Fibroblast of lung (primary cell): Measurements from ENCODE around the gene CHN1. TPM values are rescaled to one million over a fixed set of nuclear protein-coding genes. Genes with fewer than 3 reads are reported as not detected.

Experiments
- DNase-seq, 2 donors: peaks; one replicate each; pipeline versions ENCODE4 v3.0.0 to v3.0.0-alpha.2; 2010; ENCODE audit warnings: low read depth in 2 of 2
- H2AFZ ChIP-seq: 2 replicates; pipeline ENCODE4 v1.5.1; 2012; ENCODE audit warnings: low read length, control low read depth, inconsistent platforms
- H3K27ac ChIP-seq: 2 replicates; pipeline ENCODE4 v1.5.1; 2011; ENCODE audit warnings: low read length, control low read depth; ENCODE audit not compliant: insufficient read depth
- H3K27me3 ChIP-seq: 2 replicates; pipeline ENCODE4 v1.5.1; 2011; ENCODE audit warnings: mild to moderate bottlenecking, low read length; ENCODE audit not compliant: control insufficient read depth, insufficient read depth
- H3K36me3 ChIP-seq: 2 replicates; pipeline ENCODE4 v1.5.1; 2011; ENCODE audit warnings: low read length; ENCODE audit not compliant: control insufficient read depth, insufficient read depth
- H3K4me1 ChIP-seq: 2 replicates; pipeline ENCODE4 v1.5.1; 2011; ENCODE audit warnings: low read length; ENCODE audit not compliant: control insufficient read depth, insufficient read depth; ENCODE audit errors: extremely low read depth
- H3K4me2 ChIP-seq: 2 replicates; pipeline ENCODE4 v1.5.1; 2011; ENCODE audit warnings: low read length, control low read depth; ENCODE audit not compliant: insufficient read depth; ENCODE audit errors: extremely low read depth
- H3K4me3 ChIP-seq, 4 experiments: fragments of 200-600 bp in 1 of 4; sonication (generic) in 1 of 4; replicated peaks in 1 of 4; 2 replicates each; pipeline ENCODE4 v1.5.1; 2011 to 2016; ENCODE audit warnings: low read length in 4 of 4, low read depth in 3 of 4, mild to moderate bottlenecking in 3 of 4, control low read depth in 2 of 4, inconsistent platforms in 1 of 4, mixed read lengths in 1 of 4; ENCODE audit not compliant: insufficient read depth in 1 of 4; ENCODE audit errors: control extremely low read depth in 1 of 4
- H3K79me2 ChIP-seq: 2 replicates; pipeline ENCODE4 v1.5.1; 2012; ENCODE audit warnings: mild to moderate bottlenecking, low read length, inconsistent platforms; ENCODE audit not compliant: control insufficient read depth, insufficient read depth
- H3K9ac ChIP-seq: 2 replicates; pipeline ENCODE4 v1.5.1; 2011; ENCODE audit warnings: mild to moderate bottlenecking, low read length, control low read depth; ENCODE audit not compliant: insufficient read depth
- H3K9me3 ChIP-seq: 2 replicates; pipeline ENCODE4 v1.5.1; 2012; ENCODE audit warnings: low read depth, low read length; ENCODE audit not compliant: control insufficient read depth, insufficient read depth
- H4K20me1 ChIP-seq: 2 replicates; pipeline ENCODE4 v1.5.1; 2011; ENCODE audit warnings: low read length; ENCODE audit not compliant: control insufficient read depth, insufficient read depth; ENCODE audit errors: extremely low read depth
- CTCF ChIP-seq, 2 donors: IDR thresholded peaks in 1 of 2; conservative IDR thresholded peaks in 1 of 2; 1 replicate in 1 of 2; 2 replicates in 1 of 2; pipeline ENCODE4 v1.5.1; 2011 to 2012; ENCODE audit warnings: low read length in 2 of 2, control low read depth in 1 of 2, inconsistent platforms in 1 of 2, low read depth in 1 of 2, mild to moderate bottlenecking in 1 of 2
- EZH2 ChIP-seq: IDR thresholded peaks from 2 replicates; pipeline ENCODE4 v1.5.1; 2012; ENCODE audit warnings: low read length, control low read depth, mild to moderate bottlenecking; ENCODE audit errors: missing control alignments
- polyA plus RNA-seq, 2 donors: library from polyadenylated mRNA; depleted of rRNA in 1 of 2; stranded (reverse) in 1 of 2; unstranded in 1 of 2; fragments of >200 nt; gene quantifications; 2 replicates each; pipeline ENCODE4 v1.2.1, GENCODE V29; 2011 to 2012; ENCODE audit warnings: missing spikeins in 1 of 2
- total RNA-seq: library from RNA; depleted of rRNA; stranded (reverse); fragments of >200 nt; gene quantifications from 2 replicates; pipeline ENCODE4 v1.2.1, GENCODE V29; 2014

The CHN1 gene
- total and polyA plus RNA-seq, 2 donors (not counting 1 experiment from before 2014, with no cell fraction given): 203 to 904 TPM

- no peaks in the 10 kb centered on the region for H3K36me3 ChIP-seq
- H3K9ac ChIP-seq: no peak overlapping the region
- H3K4me1 ChIP-seq: no peaks in the 10 kb centered on the region
- DNase-seq: peak; percentile 59 to 85
- H3K4me3 ChIP-seq: no peak overlapping the region
- H3K9me3 ChIP-seq: no peaks in the 10 kb centered on the region
- no peak overlapping the region for H3K27ac ChIP-seq
- TF ChIP-seq EZH2 (no peak), CTCF (conservative IDR thresholded peaks at IDR 0.05 in 1 of 2, IDR thresholded peaks at IDR 0.05 in 1 of 2; ENCODE audit: low read depth in 1 of 2, low read length in 2 of 2) (no peak)
- no peaks in the 10 kb centered on the region for H3K27me3 ChIP-seq
- no peaks in the 10 kb centered on the region for H4K20me1 ChIP-seq
- H3K79me2 ChIP-seq: no peaks in the 10 kb centered on the region
- no peak overlapping the region for H3K4me2 ChIP-seq
- H2AFZ ChIP-seq: no peak overlapping the region
These were observed 117.0 kb downstream of the CHN1 start for GRCh38 chr2:174888146-174888545.

GRCh38 chr2:174882416-174882815, 122.8 kb downstream of the CHN1 start:
- Histone ChIP-seq H3K79me2 (no peaks in the 10 kb centered on the region), H3K4me3 (no peak overlapping the region), H3K9me3 (no peaks in the 10 kb centered on the region), H3K27me3 (no peaks in the 10 kb centered on the region), H4K20me1 (no peaks in the 10 kb centered on the region), H3K4me1 (peaks cover 2% of the 10 kb centered on the region), H3K36me3 (no peaks in the 10 kb centered on the region), H3K27ac (no peak overlapping the region), H3K9ac (no peak overlapping the region), H2AFZ (no peak overlapping the region), H3K4me2 (peak overlapping the region; percentile 36)
- no peak for DNase-seq
- TF ChIP-seq CTCF (conservative IDR thresholded peaks at IDR 0.05 in 1 of 2, IDR thresholded peaks at IDR 0.05 in 1 of 2; ENCODE audit: low read depth in 1 of 2, low read length in 2 of 2) (no peak), EZH2 (no peak)

- Histone ChIP-seq H3K27me3 (no peaks in the 10 kb centered on the region), H4K20me1 (no peaks in the 10 kb centered on the region), H3K9ac (no peak overlapping the region), H2AFZ (peak overlapping the region; percentile 0), H3K4me2 (no peak overlapping the region), H3K4me1 (peaks cover 2% of the 10 kb centered on the region), H3K27ac (no peak overlapping the region), H3K4me3 (no peak overlapping the region), H3K79me2 (no peaks in the 10 kb centered on the region), H3K36me3 (no peaks in the 10 kb centered on the region), H3K9me3 (no peaks in the 10 kb centered on the region)
- no peak for TF ChIP-seq EZH2
- no peak for TF ChIP-seq CTCF (conservative IDR thresholded peaks at IDR 0.05 in 1 of 2, IDR thresholded peaks at IDR 0.05 in 1 of 2; ENCODE audit: low read depth in 1 of 2, low read length in 2 of 2)
- DNase-seq: no peak
These were observed 123.5 kb downstream of the CHN1 start for GRCh38 chr2:174881678-174882077.
